CD4-positive, alpha-beta T cell (primary cell): ENCODE data around the gene RECQL5. TPM values are rescaled to one million over a fixed set of nuclear protein-coding genes. Genes with fewer than 3 reads are reported as not detected.

Experiments used
- ATAC-seq: fragments of 200-7000 bp; cut with Tn5 transposase; one replicate; pipeline ENCODE4 v1.10.0; 2022; ENCODE audit warnings: mild to moderate bottlenecking; ENCODE audit not compliant: poor library complexity
- CTCF ChIA-PET: fragments of 350-600 bp; sonication (Branson Sonifier 250); formaldehyde crosslinking; loops from one replicate; lab custom pipeline; 2021; ENCODE audit warnings: antibody characterized with exemption, inconsistent platforms; lab: Charles Lee
- POLR2A ChIA-PET: fragments of 350-600 bp; sonication (Branson Sonifier 250); formaldehyde crosslinking; loops from one replicate; lab custom pipeline; 2021; ENCODE audit warnings: antibody characterized with exemption, inconsistent platforms; lab: Charles Lee
- DNase-seq, 14 experiments: peaks; one replicate each; pipeline ENCODE4 v3.0.0-alpha.2; 2013 to 2020; ENCODE audit warnings: mixed read lengths in 2 of 14
- H3K27ac ChIP-seq, 2 donors: one replicate each; pipeline versions ENCODE4 v1.5.1 to v1.7.0; 2013; ENCODE audit warnings: low read length in 2 of 2, low read depth in 1 of 2, mild to moderate bottlenecking in 1 of 2
- H3K27me3 ChIP-seq, 2 experiments: 1 replicate in 1 of 2; 2 replicates in 1 of 2; pipeline versions ENCODE4 v1.6.1 to v1.7.0; 2013; ENCODE audit warnings: low read length in 2 of 2, control low read depth in 1 of 2, mild to moderate bottlenecking in 1 of 2, moderate library complexity in 1 of 2; ENCODE audit not compliant: insufficient read depth in 2 of 2, control insufficient read depth in 1 of 2
- H3K36me3 ChIP-seq: one replicate; pipeline ENCODE4 v1.6.1; 2013; ENCODE audit warnings: low read length, control low read depth; ENCODE audit not compliant: insufficient read depth
- H3K4me1 ChIP-seq: one replicate; pipeline ENCODE4 v1.6.1; 2013; ENCODE audit warnings: low read length, control low read depth; ENCODE audit not compliant: insufficient read depth
- H3K4me3 ChIP-seq: one replicate; pipeline ENCODE4 v1.5.1; 2013; ENCODE audit warnings: mild to moderate bottlenecking, low read length, moderate library complexity
- H3K9me3 ChIP-seq, 2 experiments: 1 replicate in 1 of 2; 2 replicates in 1 of 2; pipeline versions ENCODE4 v1.6.1 to v1.7.0; 2013; ENCODE audit warnings: low read length in 2 of 2, mild to moderate bottlenecking in 2 of 2, control low read depth in 1 of 2, moderate library complexity in 1 of 2; ENCODE audit not compliant: control insufficient read depth in 1 of 2, insufficient read depth in 1 of 2
- H3K27ac Mint-ChIP-seq: one replicate; pipeline ENCODE4 v1.8.0; 2020; ENCODE audit warnings: mixed read lengths
- H3K27me3 Mint-ChIP-seq: one replicate; pipeline ENCODE4 v1.8.0; 2021; ENCODE audit warnings: mixed read lengths
- H3K36me3 Mint-ChIP-seq: one replicate; pipeline ENCODE4 v1.8.0; 2021; ENCODE audit warnings: low read depth, mixed read lengths
- H3K4me1 Mint-ChIP-seq: one replicate; pipeline ENCODE4 v1.8.0; 2021; ENCODE audit warnings: low read depth, mixed read lengths
- H3K4me3 Mint-ChIP-seq: one replicate; pipeline ENCODE4 v1.8.0; 2020; ENCODE audit warnings: mild to moderate bottlenecking, mixed read lengths
- H3K9me3 Mint-ChIP-seq: one replicate; pipeline ENCODE4 v1.8.0; 2020; ENCODE audit warnings: mixed read lengths
- intact Hi-C, 2 experiments: fragments of 100-400 bp; cut with DNase I in 1 of 2; cut with micrococcal nuclease in 1 of 2; formaldehyde crosslinking; loops; one replicate each; pipeline versions ENCODE4 v1.15.1 to v1.9.0; 2023 to 2025; cut with DNase I, micrococcal nuclease
- total RNA-seq, 174 experiments: library from RNA in 2 of 174; stranded (reverse) in 2 of 174; gene quantifications; one replicate each; pipeline ENCODE4 v1.2.3 and lab custom pipeline; 2021 to 2026
- TF ChIP-seq, protein P1 (sequence below): fragments of 200-600 bp; IDR thresholded peaks from one replicate; pipeline ENCODE4 v1.8.0; 2022; ENCODE audit warnings: antibody characterized with exemption, mild to moderate bottlenecking

RECQL5 gene
- total RNA-seq, 2 experiments from 2014 or later: 16.4 to 17.7 TPM

DNA sequence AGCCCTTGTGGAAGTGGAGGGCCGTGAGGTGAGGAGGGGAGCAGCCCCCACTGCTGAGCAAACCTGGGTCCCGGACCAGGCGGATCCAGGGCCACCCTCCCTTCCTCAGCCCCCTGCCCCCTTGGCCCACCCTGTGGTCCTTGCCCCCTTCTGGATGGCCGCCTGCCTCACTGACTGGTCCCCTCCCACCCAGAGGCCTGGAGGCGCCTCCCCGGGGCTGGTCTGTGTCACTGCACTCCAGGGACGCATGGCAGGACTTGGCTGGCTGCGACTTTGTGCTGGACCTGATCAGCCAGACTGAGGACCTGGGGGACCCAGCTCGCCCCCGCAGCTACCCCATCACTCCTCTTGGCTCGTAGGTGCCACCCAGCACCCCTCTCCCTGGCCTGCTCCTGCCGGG lies 52.9 kb downstream of the RECQL5 start:
- ATAC-seq: no peak
- H3K27ac Mint-ChIP-seq: no peak overlapping the region
- no peaks in the 10 kb centered on the region for H3K9me3 Mint-ChIP-seq
- Histone ChIP-seq H3K27me3 (no peaks in the 10 kb centered on the region), H3K4me1 (no peaks in the 10 kb centered on the region), H3K4me3 (no peak overlapping the region), H3K36me3 (no peaks in the 10 kb centered on the region), H3K9me3 (no peaks in the 10 kb centered on the region), H3K27ac (no peak overlapping the region)
- no peak overlapping the region for H3K4me3 Mint-ChIP-seq
- no peak for DNase-seq
- H3K36me3 Mint-ChIP-seq: no peaks in the 10 kb centered on the region
- no peaks in the 10 kb centered on the region for H3K4me1 Mint-ChIP-seq
- POLR2A ChIA-PET: no interaction called here
- TF ChIP-seq, protein P1, sequence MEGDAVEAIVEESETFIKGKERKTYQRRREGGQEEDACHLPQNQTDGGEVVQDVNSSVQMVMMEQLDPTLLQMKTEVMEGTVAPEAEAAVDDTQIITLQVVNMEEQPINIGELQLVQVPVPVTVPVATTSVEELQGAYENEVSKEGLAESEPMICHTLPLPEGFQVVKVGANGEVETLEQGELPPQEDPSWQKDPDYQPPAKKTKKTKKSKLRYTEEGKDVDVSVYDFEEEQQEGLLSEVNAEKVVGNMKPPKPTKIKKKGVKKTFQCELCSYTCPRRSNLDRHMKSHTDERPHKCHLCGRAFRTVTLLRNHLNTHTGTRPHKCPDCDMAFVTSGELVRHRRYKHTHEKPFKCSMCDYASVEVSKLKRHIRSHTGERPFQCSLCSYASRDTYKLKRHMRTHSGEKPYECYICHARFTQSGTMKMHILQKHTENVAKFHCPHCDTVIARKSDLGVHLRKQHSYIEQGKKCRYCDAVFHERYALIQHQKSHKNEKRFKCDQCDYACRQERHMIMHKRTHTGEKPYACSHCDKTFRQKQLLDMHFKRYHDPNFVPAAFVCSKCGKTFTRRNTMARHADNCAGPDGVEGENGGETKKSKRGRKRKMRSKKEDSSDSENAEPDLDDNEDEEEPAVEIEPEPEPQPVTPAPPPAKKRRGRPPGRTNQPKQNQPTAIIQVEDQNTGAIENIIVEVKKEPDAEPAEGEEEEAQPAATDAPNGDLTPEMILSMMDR: no peak
- intact Hi-C loops: no loop called here
- CTCF ChIA-PET: no interaction called here
- H3K27me3 Mint-ChIP-seq: no peaks in the 10 kb centered on the region

DNA sequence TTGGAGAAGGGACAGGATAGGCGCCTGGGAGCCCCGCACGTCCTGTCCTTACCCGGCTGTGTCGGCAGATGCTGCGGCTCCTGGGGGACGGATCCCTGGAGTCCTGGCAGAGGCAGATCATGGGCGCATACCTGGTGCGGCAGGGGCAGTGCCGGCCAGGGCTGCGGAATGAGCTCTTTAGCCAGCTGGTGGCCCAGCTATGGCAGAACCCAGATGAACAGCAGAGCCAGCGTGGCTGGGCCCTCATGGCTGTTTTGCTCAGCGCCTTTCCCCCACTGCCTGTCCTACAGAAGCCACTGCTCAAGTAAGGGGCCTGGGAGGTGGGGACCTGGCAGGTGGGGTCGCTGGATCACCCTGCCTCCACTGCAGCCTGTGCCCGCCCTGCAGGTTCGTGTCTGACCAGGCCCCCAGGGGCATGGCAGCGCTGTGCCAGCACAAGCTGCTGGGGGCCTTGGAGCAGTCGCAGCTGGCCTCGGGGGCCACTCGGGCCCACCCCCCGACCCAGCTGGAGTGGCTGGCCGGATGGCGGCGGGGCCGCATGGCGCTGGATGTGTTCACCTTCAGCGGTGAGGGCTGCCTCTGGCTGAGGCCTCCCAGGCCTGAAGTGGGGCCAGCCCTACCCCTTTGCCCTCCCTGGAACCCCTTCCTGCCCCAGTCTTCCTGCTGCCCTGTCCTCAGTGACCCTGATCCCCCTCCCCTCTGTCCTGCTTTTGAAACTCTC lies 53.9 kb downstream of the RECQL5 start:
- intact Hi-C loops: no loop called here
- Mint-ChIP-seq H3K9me3 (no peaks in the 10 kb centered on the region), H3K27me3 (no peaks in the 10 kb centered on the region), H3K4me1 (no peaks in the 10 kb centered on the region), H3K27ac (no peak overlapping the region), H3K4me3 (no peak overlapping the region), H3K36me3 (no peaks in the 10 kb centered on the region)
- Histone ChIP-seq H3K9me3 (no peaks in the 10 kb centered on the region), H3K27ac (no peak overlapping the region), H3K27me3 (no peaks in the 10 kb centered on the region), H3K4me3 (no peak overlapping the region), H3K36me3 (no peaks in the 10 kb centered on the region), H3K4me1 (no peaks in the 10 kb centered on the region)
- POLR2A ChIA-PET: no interaction called here
- CTCF ChIA-PET: no interaction called here
- TF ChIP-seq, protein P1: no peak
- ATAC-seq: no peak
- no peak for DNase-seq

DNA sequence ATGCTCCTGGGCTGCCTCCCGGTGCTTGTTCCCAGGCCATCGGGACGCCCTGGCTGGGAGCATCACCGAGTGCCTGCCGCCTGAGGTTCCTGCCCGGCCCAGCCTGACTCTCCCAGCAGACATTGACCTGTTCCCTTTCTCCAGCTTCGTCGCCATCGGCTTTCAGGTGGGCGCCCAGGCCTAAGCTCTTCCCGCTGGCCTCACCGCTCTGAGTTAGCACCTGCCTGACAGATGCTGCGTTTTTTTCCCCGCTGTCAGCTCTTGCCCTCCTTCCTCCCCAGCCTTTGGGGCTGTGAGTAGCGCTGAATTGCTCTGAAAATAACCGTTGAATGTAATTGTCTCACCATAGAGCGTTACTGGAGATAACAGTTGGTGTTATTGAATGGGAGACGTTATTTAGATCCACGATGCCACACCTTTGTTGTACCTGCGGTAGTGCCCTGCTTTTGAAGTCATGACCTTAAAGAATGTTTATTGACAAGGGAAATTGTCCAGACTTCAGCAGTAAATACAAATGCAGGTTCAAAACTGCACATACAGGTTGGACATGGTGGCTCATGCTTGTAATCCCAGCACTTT lies 55.0 kb downstream of the RECQL5 start:
- ATAC-seq: no peak
- POLR2A ChIA-PET: no interaction called here
- Histone ChIP-seq H3K4me1 (no peaks in the 10 kb centered on the region), H3K4me3 (no peak overlapping the region), H3K27me3 (no peaks in the 10 kb centered on the region), H3K27ac (no peak overlapping the region), H3K9me3 (no peaks in the 10 kb centered on the region), H3K36me3 (no peaks in the 10 kb centered on the region)
- no peak overlapping the region for H3K4me3 Mint-ChIP-seq
- H3K36me3 Mint-ChIP-seq: no peaks in the 10 kb centered on the region
- no peak for DNase-seq
- H3K27me3 Mint-ChIP-seq: no peaks in the 10 kb centered on the region
- no peak overlapping the region for H3K27ac Mint-ChIP-seq
- CTCF ChIA-PET: no interaction called here
- TF ChIP-seq, protein P1: no peak
- intact Hi-C loops: no loop called here
- no peaks in the 10 kb centered on the region for H3K4me1 Mint-ChIP-seq
- H3K9me3 Mint-ChIP-seq: no peaks in the 10 kb centered on the region
